Subcutaneous adipose tissue (tissue), 4 donors: ENCODE measurements around the gene LYAR. TPM values are rescaled to one million over a fixed set of nuclear protein-coding genes. Genes with fewer than 3 reads are reported as not detected.

ENCODE experiments used
- total RNA-seq, 4 donors: library from RNA; depleted of rRNA; stranded (reverse); fragments of >200 nt; gene quantifications; one replicate each; pipeline ENCODE4 v1.1.0, GENCODE V29; 2016
- TF ChIP-seq, protein P1 (sequence below): fragments of 450-650 bp; IDR thresholded peaks from one replicate; pipeline ENCODE4 v1.5.1; 2016; ENCODE audit warnings: low read depth, mild to moderate bottlenecking, control low read depth, antibody characterized with exemption, moderate library complexity

Gene LYAR
- total RNA-seq, 4 donors from 2014 or later = 10.2 to 19.1 (median 13.5) TPM

GRCh38 chr4:4315461-4316149, 25.7 kb upstream of the LYAR start:
- TF ChIP-seq, protein P1, sequence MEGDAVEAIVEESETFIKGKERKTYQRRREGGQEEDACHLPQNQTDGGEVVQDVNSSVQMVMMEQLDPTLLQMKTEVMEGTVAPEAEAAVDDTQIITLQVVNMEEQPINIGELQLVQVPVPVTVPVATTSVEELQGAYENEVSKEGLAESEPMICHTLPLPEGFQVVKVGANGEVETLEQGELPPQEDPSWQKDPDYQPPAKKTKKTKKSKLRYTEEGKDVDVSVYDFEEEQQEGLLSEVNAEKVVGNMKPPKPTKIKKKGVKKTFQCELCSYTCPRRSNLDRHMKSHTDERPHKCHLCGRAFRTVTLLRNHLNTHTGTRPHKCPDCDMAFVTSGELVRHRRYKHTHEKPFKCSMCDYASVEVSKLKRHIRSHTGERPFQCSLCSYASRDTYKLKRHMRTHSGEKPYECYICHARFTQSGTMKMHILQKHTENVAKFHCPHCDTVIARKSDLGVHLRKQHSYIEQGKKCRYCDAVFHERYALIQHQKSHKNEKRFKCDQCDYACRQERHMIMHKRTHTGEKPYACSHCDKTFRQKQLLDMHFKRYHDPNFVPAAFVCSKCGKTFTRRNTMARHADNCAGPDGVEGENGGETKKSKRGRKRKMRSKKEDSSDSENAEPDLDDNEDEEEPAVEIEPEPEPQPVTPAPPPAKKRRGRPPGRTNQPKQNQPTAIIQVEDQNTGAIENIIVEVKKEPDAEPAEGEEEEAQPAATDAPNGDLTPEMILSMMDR = no peak

DNA sequence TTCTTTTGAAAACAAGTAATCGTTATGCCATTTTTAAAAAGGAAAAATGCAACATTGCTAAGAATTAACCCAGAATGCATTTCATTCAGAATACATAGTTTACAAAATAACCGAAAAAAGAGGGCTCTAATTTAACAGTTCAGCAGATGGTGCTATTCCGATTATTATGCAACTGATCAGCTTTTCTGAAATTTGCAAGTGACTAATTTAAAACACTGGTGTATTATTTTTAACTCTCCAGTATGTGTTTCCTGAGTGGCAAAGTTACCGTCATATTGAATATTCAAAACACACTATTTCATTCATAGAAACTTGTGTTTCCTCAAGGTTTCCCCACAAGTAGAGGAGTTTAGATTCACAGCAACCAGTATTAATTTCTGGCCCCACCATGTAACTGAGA, 21.2 kb upstream of the LYAR start:
- TF ChIP-seq, protein P1 = no peak

DNA sequence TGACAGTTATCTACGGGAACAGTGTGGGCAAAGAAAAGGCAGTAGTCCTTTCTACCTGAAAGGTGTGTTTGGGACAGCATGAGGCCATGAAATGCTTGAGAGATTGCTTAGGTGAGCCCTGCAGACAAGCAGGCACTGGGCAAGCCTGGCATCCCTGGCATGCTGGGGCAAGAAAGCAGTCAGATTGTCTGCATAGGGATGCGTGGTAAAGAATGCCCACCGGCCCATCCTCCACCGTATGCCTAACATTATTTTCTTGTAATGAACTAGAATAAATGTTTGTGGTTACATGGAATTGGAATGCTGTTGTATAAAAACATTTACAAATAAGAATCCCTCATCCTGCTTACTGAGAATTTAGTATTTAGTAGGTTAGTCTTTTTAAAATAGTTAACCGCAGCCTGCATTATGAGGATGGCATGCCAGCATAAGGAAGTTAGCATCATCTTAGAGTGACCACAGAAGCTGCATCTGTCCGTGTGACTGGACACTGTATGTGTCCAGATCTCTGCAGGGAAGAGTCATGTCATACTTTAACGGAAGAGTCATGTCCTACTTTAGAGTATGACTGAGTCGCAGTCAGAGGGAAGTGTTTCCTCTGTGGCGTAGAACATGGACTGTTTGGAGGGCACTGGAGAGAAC, 19.0 kb upstream of the LYAR start:
- TF ChIP-seq, protein P1 = no peak

DNA sequence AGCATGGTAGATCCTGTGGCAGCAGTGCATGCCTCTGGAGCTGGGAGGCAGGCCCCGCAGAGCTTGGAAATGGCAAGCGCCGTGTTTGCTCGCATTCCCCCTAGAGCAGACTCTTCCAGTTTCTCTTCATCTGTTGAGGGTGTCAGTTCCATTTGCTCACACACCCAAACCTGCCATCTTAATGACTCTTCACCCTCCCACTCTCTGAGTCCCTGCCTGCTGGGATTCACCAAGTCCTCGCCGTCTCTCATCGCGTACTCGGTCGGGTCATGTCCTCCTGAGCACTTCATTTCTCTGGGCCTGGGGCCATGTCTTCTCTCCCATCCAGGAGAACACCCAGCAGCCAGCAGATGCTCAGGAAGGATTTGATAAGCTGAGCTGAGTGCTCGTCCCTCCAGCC, 17.0 kb upstream of the LYAR start:
- TF ChIP-seq, protein P1 = no peak

GRCh38 chr4:4302416-4302815, 12.5 kb upstream of the LYAR start:
- TF ChIP-seq, protein P1 = no peak

DNA sequence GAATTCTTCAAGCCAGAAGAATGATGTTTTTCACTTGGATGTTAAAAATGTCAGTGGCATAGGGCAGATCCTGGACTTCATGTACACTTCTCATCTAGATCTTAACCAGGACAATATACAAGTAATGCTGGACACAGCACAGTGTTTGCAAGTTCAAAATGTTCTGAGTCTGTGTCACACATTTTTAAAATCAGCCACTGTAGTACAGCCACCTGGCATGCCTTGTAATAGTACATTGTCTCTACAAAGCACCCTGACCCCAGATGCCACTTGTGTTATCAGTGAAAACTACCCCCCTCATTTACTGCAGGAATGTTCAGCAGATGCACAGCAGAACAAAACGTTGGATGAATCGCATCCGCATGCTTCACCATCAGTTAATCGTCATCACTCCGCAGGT, 12.0 kb upstream of the LYAR start:
- TF ChIP-seq, protein P1 = no peak

GRCh38 chr4:4299006-4299405, 9.1 kb upstream of the LYAR start:
- TF ChIP-seq, protein P1 = no peak
